Measurements from ENCODE around the gene TRPM8.

TRPM8 gene

GRCh38 chr2:233922471-233922870, 5.3 kb downstream of the TRPM8 start:
- no peaks in the 10 kb centered on the region for H3K4me1 ChIP-seq (ENCODE audit: insufficient read depth, low read length)
- H3K36me3 ChIP-seq (ENCODE audit: insufficient read depth, low read length): no peaks in the 10 kb centered on the region
- no peaks in the 10 kb centered on the region for H3K9me3 ChIP-seq (ENCODE audit: control insufficient read depth, insufficient read depth, low read length)
- no peak overlapping the region for H3K9ac ChIP-seq (ENCODE audit: low read depth, low read length)

GRCh38 chr2:233925402-233925801, 8.2 kb downstream of the TRPM8 start:
- Histone ChIP-seq H3K36me3 (ENCODE audit: insufficient read depth, low read length) (no peaks in the 10 kb centered on the region), H3K4me1 (ENCODE audit: insufficient read depth, low read length) (peaks cover 13% of the 10 kb centered on the region), H3K9ac (ENCODE audit: low read depth, low read length) (no peak overlapping the region), H3K9me3 (ENCODE audit: control insufficient read depth, insufficient read depth, low read length) (no peaks in the 10 kb centered on the region)

DNA sequence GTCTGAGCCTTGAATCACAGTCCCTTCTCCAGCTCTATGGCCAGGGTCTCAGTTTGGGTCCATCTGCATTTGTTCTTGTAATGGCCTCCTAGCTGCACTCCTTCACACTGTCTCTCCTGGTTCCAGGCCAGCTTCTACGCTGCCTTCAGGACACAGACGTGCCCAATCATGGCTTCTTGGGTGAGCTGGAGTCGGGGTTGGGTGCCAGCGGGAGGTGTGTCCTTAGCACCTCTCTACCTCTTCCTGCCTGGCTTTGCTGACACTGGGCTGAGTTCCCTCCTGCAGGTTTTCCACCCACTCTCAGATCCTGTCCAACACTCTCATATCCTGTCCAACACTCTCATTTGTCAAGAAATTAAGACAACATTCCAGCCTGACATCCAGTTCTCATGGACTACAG, 9.6 kb downstream of the TRPM8 start:
- Histone ChIP-seq H3K36me3 (ENCODE audit: insufficient read depth, low read length) (no peaks in the 10 kb centered on the region), H3K4me1 (ENCODE audit: insufficient read depth, low read length) (peaks cover 13% of the 10 kb centered on the region), H3K9ac (ENCODE audit: low read depth, low read length) (no peak overlapping the region), H3K9me3 (ENCODE audit: control insufficient read depth, insufficient read depth, low read length) (no peaks in the 10 kb centered on the region)

DNA sequence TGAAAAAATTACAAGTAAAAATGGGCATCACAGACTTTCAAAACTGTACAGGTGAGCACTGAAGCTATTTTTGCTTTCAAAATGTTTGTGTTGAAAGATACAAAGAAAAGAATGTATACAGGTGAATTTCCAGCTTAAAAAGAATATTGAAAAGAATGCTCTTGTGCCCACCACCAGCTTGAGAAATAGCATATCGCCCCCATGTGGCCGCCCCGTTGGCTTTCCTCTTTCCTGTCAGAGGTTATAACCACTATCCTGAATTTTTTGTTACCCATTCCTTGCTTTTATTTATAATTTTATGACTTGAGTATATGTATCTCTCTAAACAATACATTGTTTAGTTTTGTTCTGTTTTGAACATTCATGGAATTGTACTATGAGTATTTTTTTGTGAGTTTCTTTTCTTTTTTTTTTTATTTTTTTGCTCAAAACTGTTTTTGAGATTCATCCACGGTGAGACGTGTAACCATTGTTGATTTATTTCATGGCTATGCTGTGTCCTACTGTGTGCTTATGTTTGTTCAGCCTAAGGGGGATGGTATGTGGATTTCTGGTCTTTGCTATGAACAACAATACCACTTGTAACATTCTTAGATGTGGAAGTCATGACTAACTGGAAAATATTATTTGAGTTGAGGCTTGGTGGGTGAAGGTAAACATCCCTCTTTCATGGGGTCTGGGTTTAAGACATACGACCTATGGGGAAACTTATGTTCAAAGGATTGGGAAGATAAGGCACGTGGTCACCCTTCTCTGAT, 11.6 kb downstream of the TRPM8 start:
- H3K9me3 ChIP-seq (ENCODE audit: control insufficient read depth, insufficient read depth, low read length): no peaks in the 10 kb centered on the region
- H3K36me3 ChIP-seq (ENCODE audit: insufficient read depth, low read length): no peaks in the 10 kb centered on the region
- peaks cover 13% of the 10 kb centered on the region for H3K4me1 ChIP-seq (ENCODE audit: insufficient read depth, low read length)
- no peak overlapping the region for H3K9ac ChIP-seq (ENCODE audit: low read depth, low read length)

- no peak overlapping the region for H3K9ac ChIP-seq (ENCODE audit: low read depth, low read length)
- no peaks in the 10 kb centered on the region for H3K9me3 ChIP-seq (ENCODE audit: control insufficient read depth, insufficient read depth, low read length)
- H3K36me3 ChIP-seq (ENCODE audit: insufficient read depth, low read length): no peaks in the 10 kb centered on the region
- H3K4me1 ChIP-seq (ENCODE audit: insufficient read depth, low read length): peaks cover 13% of the 10 kb centered on the region
These were observed 12.3 kb downstream of the TRPM8 start for GRCh38 chr2:233929352-233930022.

GRCh38 chr2:233934524-233934923, 17.4 kb downstream of the TRPM8 start:
- Histone ChIP-seq H3K4me1 (ENCODE audit: insufficient read depth, low read length) (peaks cover 5% of the 10 kb centered on the region), H3K9ac (ENCODE audit: low read depth, low read length) (no peak overlapping the region), H3K9me3 (ENCODE audit: control insufficient read depth, insufficient read depth, low read length) (no peaks in the 10 kb centered on the region), H3K36me3 (ENCODE audit: insufficient read depth, low read length) (no peaks in the 10 kb centered on the region)

- Histone ChIP-seq H3K4me1 (ENCODE audit: insufficient read depth, low read length) (no peaks in the 10 kb centered on the region), H3K9me3 (ENCODE audit: control insufficient read depth, insufficient read depth, low read length) (no peaks in the 10 kb centered on the region), H3K9ac (ENCODE audit: low read depth, low read length) (no peak overlapping the region), H3K36me3 (ENCODE audit: insufficient read depth, low read length) (no peaks in the 10 kb centered on the region)
These were observed 18.3 kb downstream of the TRPM8 start for GRCh38 chr2:233935426-233935825.

- H3K4me1 ChIP-seq (ENCODE audit: insufficient read depth, low read length): no peaks in the 10 kb centered on the region
- no peaks in the 10 kb centered on the region for H3K9me3 ChIP-seq (ENCODE audit: control insufficient read depth, insufficient read depth, low read length)
- no peak overlapping the region for H3K9ac ChIP-seq (ENCODE audit: low read depth, low read length)
- H3K36me3 ChIP-seq (ENCODE audit: insufficient read depth, low read length): no peaks in the 10 kb centered on the region
These were observed 18.9 kb downstream of the TRPM8 start for GRCh38 chr2:233936089-233936488.

GRCh38 chr2:233938676-233939370, 21.6 kb downstream of the TRPM8 start:
- Histone ChIP-seq H3K36me3 (ENCODE audit: insufficient read depth, low read length) (no peaks in the 10 kb centered on the region), H3K9me3 (ENCODE audit: control insufficient read depth, insufficient read depth, low read length) (no peaks in the 10 kb centered on the region), H3K9ac (ENCODE audit: low read depth, low read length) (no peak overlapping the region), H3K4me1 (ENCODE audit: insufficient read depth, low read length) (no peaks in the 10 kb centered on the region)

DNA sequence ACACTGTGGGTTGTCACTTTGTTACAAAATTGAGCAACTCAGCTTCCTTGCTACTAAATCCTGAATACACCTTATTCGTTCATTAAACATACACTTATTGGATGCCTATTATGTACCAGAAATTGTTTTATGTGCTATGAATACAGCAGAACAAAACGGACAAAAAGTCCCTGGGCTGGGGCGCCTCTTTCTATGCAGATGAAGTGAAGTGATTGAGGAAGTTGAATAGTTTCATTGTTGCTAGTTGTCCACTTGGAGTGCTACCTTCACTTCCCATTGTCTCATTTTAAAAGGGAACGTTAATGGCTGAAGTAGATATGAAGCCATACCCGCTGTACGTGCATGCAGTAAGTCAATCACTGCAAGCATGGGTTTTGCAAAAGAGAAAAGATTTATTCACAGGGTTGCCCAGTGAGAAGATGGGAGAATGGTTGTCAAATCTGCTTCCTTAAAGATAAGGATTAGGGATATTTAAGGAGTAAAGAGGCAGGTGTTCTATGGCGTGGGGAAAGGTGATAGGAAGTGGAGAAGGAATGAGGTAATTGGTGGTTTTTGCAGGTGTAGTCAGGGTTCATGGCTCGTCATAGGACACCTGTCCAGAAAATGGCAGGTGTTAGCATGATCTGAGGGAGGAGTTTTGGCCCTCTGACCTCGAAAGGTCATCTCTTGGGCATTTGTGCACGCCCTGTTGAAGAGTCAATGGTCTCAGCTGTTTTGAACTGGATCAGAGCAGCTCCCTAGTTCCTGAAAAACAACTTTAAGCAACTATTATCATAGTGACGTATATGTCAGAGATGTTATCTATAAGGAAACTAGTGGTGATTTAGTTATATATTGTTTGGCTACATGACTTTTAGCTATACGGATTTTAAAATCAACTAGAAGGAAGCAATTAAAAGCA, 23.5 kb downstream of the TRPM8 start:
- Histone ChIP-seq H3K9ac (ENCODE audit: low read depth, low read length) (no peak overlapping the region), H3K9me3 (ENCODE audit: control insufficient read depth, insufficient read depth, low read length) (no peaks in the 10 kb centered on the region; the same call in 1 of the 2 replicates), H3K4me1 (ENCODE audit: insufficient read depth, low read length) (no peaks in the 10 kb centered on the region), H3K36me3 (ENCODE audit: insufficient read depth, low read length) (no peaks in the 10 kb centered on the region; the same call in 1 of the 2 replicates)

DNA sequence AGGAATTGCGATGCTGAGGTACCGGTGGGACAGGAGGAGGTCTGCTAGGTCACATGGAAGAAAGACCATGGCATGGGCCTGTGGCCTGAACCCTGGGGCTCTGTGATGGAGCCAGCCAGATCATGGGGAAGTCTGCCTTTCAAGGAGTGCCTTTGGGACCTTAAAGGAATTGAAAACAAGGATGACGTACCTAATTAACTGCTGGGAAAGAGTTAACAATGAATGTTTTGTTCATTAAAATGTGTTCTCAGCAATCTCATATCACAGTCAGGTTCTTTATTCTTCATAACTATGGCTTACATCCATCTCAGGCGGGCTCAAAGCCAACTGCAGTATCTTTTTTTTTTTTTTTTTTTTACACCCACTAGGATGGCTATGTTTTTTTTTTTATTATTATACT, 25.6 kb downstream of the TRPM8 start:
- Histone ChIP-seq H3K36me3 (ENCODE audit: insufficient read depth, low read length) (no peaks in the 10 kb centered on the region; the same call in 1 of the 2 replicates), H3K9me3 (ENCODE audit: control insufficient read depth, insufficient read depth, low read length) (no peaks in the 10 kb centered on the region; the same call in 1 of the 2 replicates), H3K4me1 (ENCODE audit: insufficient read depth, low read length) (no peaks in the 10 kb centered on the region), H3K9ac (ENCODE audit: low read depth, low read length) (no peak overlapping the region)

DNA sequence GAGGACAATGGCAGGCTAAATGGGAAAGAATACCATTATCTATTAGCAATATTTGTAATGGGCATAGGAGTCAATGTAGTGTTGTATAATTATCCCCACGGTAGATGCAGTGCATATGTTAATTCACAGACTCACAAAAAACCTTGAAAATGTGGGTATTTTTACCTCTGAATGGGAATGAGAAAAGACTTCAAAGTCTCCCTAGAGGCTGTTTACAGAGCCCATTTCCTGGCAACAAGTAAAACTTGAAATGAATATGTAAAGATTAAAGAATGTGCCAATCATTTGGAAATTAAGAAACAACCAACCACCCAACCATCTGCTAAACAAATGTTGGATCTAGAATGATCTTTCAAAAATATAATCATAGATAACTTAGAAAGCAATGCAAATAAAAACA, 27.1 kb downstream of the TRPM8 start:
- Histone ChIP-seq H3K9ac (ENCODE audit: low read depth, low read length) (no peak overlapping the region), H3K4me1 (ENCODE audit: insufficient read depth, low read length) (no peaks in the 10 kb centered on the region), H3K36me3 (ENCODE audit: insufficient read depth, low read length) (no peaks in the 10 kb centered on the region; the same call in 1 of the 2 replicates), H3K9me3 (ENCODE audit: control insufficient read depth, insufficient read depth, low read length) (no peaks in the 10 kb centered on the region; the same call in 1 of the 2 replicates)

DNA sequence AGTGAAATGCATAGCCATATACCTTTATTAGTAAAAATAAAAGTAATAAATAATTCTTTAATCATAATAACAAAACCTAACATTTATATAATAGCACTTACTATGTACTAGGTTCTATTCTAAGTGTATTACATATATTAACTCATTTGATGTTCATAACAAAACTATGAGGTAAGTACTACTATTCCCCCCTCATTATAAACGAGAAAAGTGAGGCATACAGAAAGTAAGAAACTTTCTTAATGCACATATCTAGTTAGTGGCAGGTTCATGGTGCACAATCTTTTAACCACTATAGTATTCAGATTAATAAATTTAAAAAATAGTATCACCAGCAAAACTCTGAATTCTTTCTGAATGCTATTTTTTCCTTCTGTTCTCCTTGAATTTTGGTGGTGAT, 27.5 kb downstream of the TRPM8 start:
- H3K4me1 ChIP-seq (ENCODE audit: insufficient read depth, low read length): no peaks in the 10 kb centered on the region
- no peak overlapping the region for H3K9ac ChIP-seq (ENCODE audit: low read depth, low read length)
- H3K36me3 ChIP-seq (ENCODE audit: insufficient read depth, low read length): no peaks in the 10 kb centered on the region; the same call in 1 of the 2 replicates
- no peaks in the 10 kb centered on the region; the same call in 1 of the 2 replicates for H3K9me3 ChIP-seq (ENCODE audit: control insufficient read depth, insufficient read depth, low read length)

GRCh38 chr2:233945146-233945545, 28.0 kb downstream of the TRPM8 start:
- no peak overlapping the region for H3K9ac ChIP-seq (ENCODE audit: low read depth, low read length)
- H3K4me1 ChIP-seq (ENCODE audit: insufficient read depth, low read length): no peaks in the 10 kb centered on the region
- H3K9me3 ChIP-seq (ENCODE audit: control insufficient read depth, insufficient read depth, low read length): no peaks in the 10 kb centered on the region; the same call in 1 of the 2 replicates
- H3K36me3 ChIP-seq (ENCODE audit: insufficient read depth, low read length): no peaks in the 10 kb centered on the region; the same call in 1 of the 2 replicates

Measured in ES-I3 (cell line).